NCI-H460 (cell line): ENCODE measurements around the gene MARK3. TPM values are rescaled to one million over a fixed set of nuclear protein-coding genes. Genes with fewer than 3 reads are reported as not detected.

ENCODE experiments used
- DNase-seq: peaks from one replicate; pipeline ENCODE4 v3.0.0-alpha.2; 2016; ENCODE audit warnings: low read depth; ENCODE audit errors: extremely low read depth
- total RNA-seq: library from RNA; depleted of rRNA; stranded (reverse); fragments of >200 nt; shearing (Covaris generic); gene quantifications from 2 replicates; pipeline ENCODE4 v1.2.3, GENCODE V29; 2014

MARK3 gene
- total RNA-seq, 1 experiment from 2014 or later: 80.3 TPM

- DNase-seq: no peak
Observed at GRCh38 chr14:103480595-103480994, 95.4 kb downstream of the MARK3 start.

GRCh38 chr14:103483600-103483999 lies 98.4 kb downstream of the MARK3 start:
- no peak for DNase-seq

GRCh38 chr14:103485504-103485903 lies 100.3 kb downstream of the MARK3 start:
- no peak for DNase-seq

- DNase-seq: no peak
Observed at GRCh38 chr14:103488071-103488470, 102.9 kb downstream of the MARK3 start.

- no peak for DNase-seq
Observed at GRCh38 chr14:103488960-103489359, 103.7 kb downstream of the MARK3 start.

- DNase-seq: no peak
Observed at GRCh38 chr14:103489621-103490020, 104.4 kb downstream of the MARK3 start.

- no peak for DNase-seq
Observed at GRCh38 chr14:103491691-103492090, 106.5 kb downstream of the MARK3 start.

- DNase-seq: no peak
Observed at GRCh38 chr14:103492156-103492925, 107.1 kb downstream of the MARK3 start.

GRCh38 chr14:103495854-103496253 lies 110.6 kb downstream of the MARK3 start:
- DNase-seq: no peak

- DNase-seq: no peak
Observed at GRCh38 chr14:103496776-103497175, 111.6 kb downstream of the MARK3 start.

- no peak for DNase-seq
Observed at GRCh38 chr14:103499709-103500108, 114.5 kb downstream of the MARK3 start.

GRCh38 chr14:103500148-103500990 lies 115.2 kb downstream of the MARK3 start:
- DNase-seq: peak; percentile 69

- no peak for DNase-seq
Observed at GRCh38 chr14:103501041-103501870, 116.0 kb downstream of the MARK3 start.

- DNase-seq: no peak
Observed at GRCh38 chr14:103501921-103502669, 116.9 kb downstream of the MARK3 start.

- no peak for DNase-seq
Observed at GRCh38 chr14:103502877-103503276, 117.7 kb downstream of the MARK3 start.

- DNase-seq: no peak
Observed at GRCh38 chr14:103503296-103503695, 118.1 kb downstream of the MARK3 start.

GRCh38 chr14:103504991-103505565 lies 119.9 kb downstream of the MARK3 start:
- no peak for DNase-seq

GRCh38 chr14:103507751-103508150 lies 122.5 kb downstream of the MARK3 start:
- DNase-seq: no peak

- no peak for DNase-seq
Observed at GRCh38 chr14:103508521-103509329, 123.5 kb downstream of the MARK3 start.
